ENCODE results near the gene KRT77. TPM values are rescaled to one million over a fixed set of nuclear protein-coding genes. Genes with fewer than 3 reads are reported as not detected.

Gene KRT77
- total and polyA plus RNA-seq, 10 of the 15 experiments (the other 5 are each of a cell fraction or from before 2014, with no cell fraction given): not detected

DNA sequence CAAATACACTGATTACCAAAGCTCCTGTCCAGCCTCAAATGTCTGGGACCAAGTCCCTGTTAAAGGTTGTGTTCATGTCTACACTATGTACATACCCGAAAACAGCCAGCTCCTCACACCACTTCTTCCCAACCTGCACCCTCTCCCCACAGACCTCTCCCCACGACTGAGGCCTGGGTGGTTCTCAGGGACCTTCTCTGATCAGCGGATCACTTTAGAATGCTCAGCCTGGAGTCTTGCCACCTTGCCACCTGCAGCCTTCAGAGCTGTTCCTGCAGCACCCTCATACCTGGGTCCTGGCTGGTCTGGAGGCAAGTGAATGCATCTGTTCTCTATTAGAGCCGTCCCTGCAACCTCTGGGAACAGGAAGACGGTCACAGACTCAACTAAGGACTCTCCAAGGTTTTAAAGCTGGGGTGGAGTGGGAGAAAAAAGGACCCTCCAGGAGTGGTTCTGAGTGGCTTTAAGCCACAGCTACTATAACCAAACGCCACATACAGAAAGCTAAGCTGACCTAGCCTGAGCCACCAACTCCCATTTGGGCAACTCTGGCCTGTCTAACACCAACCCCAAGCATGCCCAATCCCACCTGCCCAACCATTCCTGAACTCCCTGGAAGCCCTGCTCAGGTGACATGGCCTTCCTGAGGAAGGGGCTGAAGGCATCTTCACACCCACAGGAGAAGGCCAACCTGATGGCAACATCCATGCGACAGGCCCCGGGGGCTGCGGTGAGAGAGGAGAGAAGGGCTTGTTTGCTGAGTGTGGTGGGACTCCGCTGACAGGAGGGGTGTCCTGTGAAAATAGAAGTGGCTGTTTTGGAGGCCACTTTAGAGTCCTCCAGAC lies 59.9 kb downstream of the KRT77 start (continued):
- TF ChIP-seq, protein P1, sequence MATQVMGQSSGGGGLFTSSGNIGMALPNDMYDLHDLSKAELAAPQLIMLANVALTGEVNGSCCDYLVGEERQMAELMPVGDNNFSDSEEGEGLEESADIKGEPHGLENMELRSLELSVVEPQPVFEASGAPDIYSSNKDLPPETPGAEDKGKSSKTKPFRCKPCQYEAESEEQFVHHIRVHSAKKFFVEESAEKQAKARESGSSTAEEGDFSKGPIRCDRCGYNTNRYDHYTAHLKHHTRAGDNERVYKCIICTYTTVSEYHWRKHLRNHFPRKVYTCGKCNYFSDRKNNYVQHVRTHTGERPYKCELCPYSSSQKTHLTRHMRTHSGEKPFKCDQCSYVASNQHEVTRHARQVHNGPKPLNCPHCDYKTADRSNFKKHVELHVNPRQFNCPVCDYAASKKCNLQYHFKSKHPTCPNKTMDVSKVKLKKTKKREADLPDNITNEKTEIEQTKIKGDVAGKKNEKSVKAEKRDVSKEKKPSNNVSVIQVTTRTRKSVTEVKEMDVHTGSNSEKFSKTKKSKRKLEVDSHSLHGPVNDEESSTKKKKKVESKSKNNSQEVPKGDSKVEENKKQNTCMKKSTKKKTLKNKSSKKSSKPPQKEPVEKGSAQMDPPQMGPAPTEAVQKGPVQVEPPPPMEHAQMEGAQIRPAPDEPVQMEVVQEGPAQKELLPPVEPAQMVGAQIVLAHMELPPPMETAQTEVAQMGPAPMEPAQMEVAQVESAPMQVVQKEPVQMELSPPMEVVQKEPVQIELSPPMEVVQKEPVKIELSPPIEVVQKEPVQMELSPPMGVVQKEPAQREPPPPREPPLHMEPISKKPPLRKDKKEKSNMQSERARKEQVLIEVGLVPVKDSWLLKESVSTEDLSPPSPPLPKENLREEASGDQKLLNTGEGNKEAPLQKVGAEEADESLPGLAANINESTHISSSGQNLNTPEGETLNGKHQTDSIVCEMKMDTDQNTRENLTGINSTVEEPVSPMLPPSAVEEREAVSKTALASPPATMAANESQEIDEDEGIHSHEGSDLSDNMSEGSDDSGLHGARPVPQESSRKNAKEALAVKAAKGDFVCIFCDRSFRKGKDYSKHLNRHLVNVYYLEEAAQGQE (IDR thresholded peaks at IDR 0.05; ENCODE audit: low read depth, low read length): no peak
- TF ChIP-seq NFXL1 (IDR thresholded peaks at IDR 0.05; ENCODE audit: borderline replicate concordance) (no peak), NFIC (IDR thresholded peaks at IDR 0.05; ENCODE audit: low read depth, low read length) (no peak)

GRCh38 chr12:52641468-52641867 lies 61.9 kb downstream of the KRT77 start:
- WGBS (ENCODE audit: insufficient coverage, insufficient replicate concordance, low lambda C conversion rate, missing lambda C conversion rate): 30% methylated on average over 4 of the region's 4 CpGs
- ChIA-PET SMC1A (ENCODE audit: uncharacterized antibody, unreplicated experiment) (interaction anchor here (0.6 kb wide), 1 partner anchor 33 kb away, joined by 3 read pairs; no protein-coding TSS in a partner anchor), POLR2A (no interaction called here), CTCF (no interaction called here), RAD21 (ENCODE audit: unreplicated experiment) (no interaction called here)
- DNase-seq (ENCODE audit: low read depth, low spot score) (no peak), FAIRE-seq (no peak), ATAC-seq (no peak)
- H3K4me3 ChIP-seq: no peak overlapping the region
- no peaks in the 10 kb centered on the region for H3K36me3 ChIP-seq (ENCODE audit: control insufficient read depth in 2 of 2, insufficient read depth in 2 of 2, low read length in 1 of 2)
- no peaks in the 10 kb centered on the region for H3K9me3 ChIP-seq (replicated peaks; ENCODE audit: control insufficient read depth, insufficient read depth, low read length)
- no peaks in the 10 kb centered on the region for H3K79me2 ChIP-seq (ENCODE audit: control insufficient read depth, insufficient read depth, low read length)
- in situ Hi-C loops (cut with MboI): no loop called here
- no peaks in the 10 kb centered on the region for H4K20me1 ChIP-seq (ENCODE audit: control insufficient read depth, insufficient read depth)
- no peak overlapping the region for H3K4me2 ChIP-seq (ENCODE audit: control insufficient read depth, insufficient read depth)
- no peak overlapping the region for H3K9ac ChIP-seq (ENCODE audit: control insufficient read depth, insufficient read depth, low read length)
- no TSS peak for BruUV-seq (replicated peaks)
- H2AFZ ChIP-seq (ENCODE audit: control insufficient read depth, low read depth, low read length): no peak overlapping the region
- no peak overlapping the region for H3K27ac ChIP-seq (ENCODE audit: control insufficient read depth, insufficient read depth)
- H3K4me1 ChIP-seq (ENCODE audit: control insufficient read depth, insufficient read depth, low read length): no peaks in the 10 kb centered on the region
- H3K27me3 ChIP-seq (replicated peaks in 1 of 2; ENCODE audit: control insufficient read depth in 2 of 2, insufficient read depth in 2 of 2, low read length in 1 of 2): peaks cover 1 to 6% of the 10 kb centered on the region in 2 experiments; a peak in 2 of 4 replicates
- intact Hi-C loops (cut with micrococcal nuclease; ENCODE audit: unreplicated experiment): no loop called here
- TF ChIP-seq BHLHE40 (IDR thresholded peaks at IDR 0.05; ENCODE audit: borderline replicate concordance in 1 of 2, low read depth in 2 of 2, low read length in 1 of 2) (no peak), IRF5 (IDR thresholded peaks at IDR 0.05; ENCODE audit: borderline replicate concordance) (no peak), E4F1 (IDR thresholded peaks at IDR 0.05; ENCODE audit: borderline replicate concordance, partially characterized antibody) (no peak), EGR1 (IDR thresholded peaks at IDR 0.05; ENCODE audit: borderline replicate concordance in 1 of 2, low read depth in 2 of 2, low read length in 2 of 2) (no peak), MTA2 (IDR thresholded peaks at IDR 0.05; ENCODE audit: low read depth) (no peak)
- TF ChIP-seq, protein P2, sequence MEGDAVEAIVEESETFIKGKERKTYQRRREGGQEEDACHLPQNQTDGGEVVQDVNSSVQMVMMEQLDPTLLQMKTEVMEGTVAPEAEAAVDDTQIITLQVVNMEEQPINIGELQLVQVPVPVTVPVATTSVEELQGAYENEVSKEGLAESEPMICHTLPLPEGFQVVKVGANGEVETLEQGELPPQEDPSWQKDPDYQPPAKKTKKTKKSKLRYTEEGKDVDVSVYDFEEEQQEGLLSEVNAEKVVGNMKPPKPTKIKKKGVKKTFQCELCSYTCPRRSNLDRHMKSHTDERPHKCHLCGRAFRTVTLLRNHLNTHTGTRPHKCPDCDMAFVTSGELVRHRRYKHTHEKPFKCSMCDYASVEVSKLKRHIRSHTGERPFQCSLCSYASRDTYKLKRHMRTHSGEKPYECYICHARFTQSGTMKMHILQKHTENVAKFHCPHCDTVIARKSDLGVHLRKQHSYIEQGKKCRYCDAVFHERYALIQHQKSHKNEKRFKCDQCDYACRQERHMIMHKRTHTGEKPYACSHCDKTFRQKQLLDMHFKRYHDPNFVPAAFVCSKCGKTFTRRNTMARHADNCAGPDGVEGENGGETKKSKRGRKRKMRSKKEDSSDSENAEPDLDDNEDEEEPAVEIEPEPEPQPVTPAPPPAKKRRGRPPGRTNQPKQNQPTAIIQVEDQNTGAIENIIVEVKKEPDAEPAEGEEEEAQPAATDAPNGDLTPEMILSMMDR (IDR thresholded peaks at IDR 0.05 in 2 of 3, conservative IDR thresholded peaks at IDR 0.05 in 1 of 3; ENCODE audit: control insufficient read depth in 2 of 3, extremely low read depth in 1 of 3, insufficient read depth in 1 of 3, low read depth in 3 of 3, low read length in 3 of 3): no peak

Measured in GM12878 (cell line).